Mammary microvascular endothelial cell (primary cell): ENCODE measurements around the gene SLC17A1. TPM values are rescaled to one million over a fixed set of nuclear protein-coding genes. Genes with fewer than 3 reads are reported as not detected.

Experiments
- total RNA-seq: library from RNA; depleted of rRNA; stranded (reverse); fragments of >200 nt; gene quantifications from 2 replicates; pipeline ENCODE4 v1.2.3, GENCODE V29; 2015

Gene SLC17A1
- total RNA-seq, result not detected in 2 replicates

GRCh38 chr6:25831532-25832306, at the start of gene SLC17A1:
TSS of gene SLC17A1 (minus strand) at chr6:25832052. CDS start at chr6:25830557, 1,495 bp downstream.

GRCh38 chr6:25874118-25874517, 42.3 kb upstream of the SLC17A1 start, which contains the start of gene SLC17A3:
TSS of gene SLC17A3 (minus strand) at chr6:25874243. CDS start at chr6:25868387, 5,856 bp downstream.

GRCh38 chr6:25754535-25754934, 77.3 kb downstream of the SLC17A1 start, which contains the start of gene SLC17A4:
TSS of gene SLC17A4 (plus strand) at chr6:25754742. CDS start at chr6:25761963, 7,221 bp downstream.

Other genes with a start within 250 kb of the SLC17A1 start
- not detected in 2 replicates for gene SCGN, start 179.8 kb downstream of the SLC17A1 start, total RNA-seq
- not detected in 2 replicates for gene SLC17A4, start 77.3 kb downstream of the SLC17A1 start, total RNA-seq
- gene SLC17A3, start 42.2 kb upstream of the SLC17A1 start, total RNA-seq, result not detected in 2 replicates
- not detected in 2 replicates for gene SLC17A2, start 98.6 kb upstream of the SLC17A1 start, total RNA-seq
- 5.1 and 5.4 TPM in 2 replicates for gene TRIM38, start 130.8 kb upstream of the SLC17A1 start, total RNA-seq